NCI-H1092 (cell line): ENCODE measurements around the gene NPAS1.

Experiments used
- DNase-seq: peaks from one replicate; lab custom pipeline; 2025; lab: John Stamatoyannopoulos, UW

NPAS1 gene

GRCh38 chr19:47082493-47082892, 62.9 kb downstream of the NPAS1 start:
- DNase-seq = no peak

GRCh38 chr19:47084879-47085439, 65.3 kb downstream of the NPAS1 start:
- DNase-seq = no peak

- DNase-seq = no peak
Observed at GRCh38 chr19:47086280-47086679, 66.6 kb downstream of the NPAS1 start.

GRCh38 chr19:47089767-47090350, 70.2 kb downstream of the NPAS1 start:
- DNase-seq = no peak

DNA sequence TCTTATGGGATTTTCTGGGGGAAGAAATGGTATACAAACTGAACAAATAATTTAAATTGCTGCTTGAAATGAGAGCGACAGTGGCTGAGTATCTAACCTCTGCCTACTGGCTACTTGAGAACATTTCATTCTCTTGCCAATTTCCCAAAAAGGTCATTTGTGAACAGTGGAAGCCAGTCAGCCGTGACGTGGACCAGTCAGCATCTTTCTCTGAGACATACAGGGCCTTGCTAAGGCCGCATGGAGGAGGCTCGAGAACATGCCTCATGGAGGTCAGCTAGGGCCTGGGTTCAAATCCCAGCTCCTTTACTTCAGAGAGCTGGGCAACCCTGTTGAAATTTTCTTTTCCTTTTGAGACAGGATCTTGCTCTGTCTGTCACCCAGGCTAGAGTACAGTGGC, 73.6 kb downstream of the NPAS1 start:
- no peak for DNase-seq

DNA sequence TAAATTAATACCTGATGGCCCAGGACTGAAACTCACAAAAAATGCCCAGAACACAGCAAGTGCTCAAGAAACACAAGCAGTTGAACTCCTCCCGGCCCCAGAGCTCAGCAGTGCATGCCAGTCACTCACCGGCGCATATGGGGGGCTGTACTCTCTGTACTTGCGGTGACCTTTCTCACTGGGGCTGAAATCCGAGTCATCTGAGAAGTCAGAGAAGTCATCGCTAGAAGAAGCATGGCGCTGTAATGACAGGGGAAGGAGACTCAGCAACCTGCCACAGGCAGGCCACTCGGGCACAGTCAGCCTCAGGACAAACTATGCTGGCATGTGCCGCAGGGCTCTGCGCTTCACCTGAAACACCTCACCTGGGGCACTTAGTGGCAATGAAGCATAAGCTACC, 74.2 kb downstream of the NPAS1 start:
- DNase-seq = no peak

- DNase-seq = no peak
Observed at GRCh38 chr19:47094557-47095475, 75.2 kb downstream of the NPAS1 start.
